Measurements from ENCODE around the gene GREB1L.

The GREB1L gene

GRCh38 chr18:21293479-21293878, 51.4 kb downstream of the GREB1L start:
- no peaks in the 10 kb centered on the region for H3K36me3 ChIP-seq
- H3K4me3 ChIP-seq (ENCODE audit: low read depth, low read length): no peak overlapping the region
- no peak for TF ChIP-seq CTCF (IDR thresholded peaks at IDR 0.05; ENCODE audit: low read depth, low read length)
- H3K9me3 ChIP-seq: no peaks in the 10 kb centered on the region
- no peaks in the 10 kb centered on the region for H3K4me1 ChIP-seq
- no peak for DNase-seq
- H3K27me3 ChIP-seq: no peaks in the 10 kb centered on the region

GRCh38 chr18:21295101-21295500, 53.1 kb downstream of the GREB1L start:
- DNase-seq: no peak
- Histone ChIP-seq H3K4me1 (no peaks in the 10 kb centered on the region), H3K4me3 (ENCODE audit: low read depth, low read length) (no peak overlapping the region), H3K36me3 (no peaks in the 10 kb centered on the region), H3K27me3 (no peaks in the 10 kb centered on the region), H3K9me3 (no peaks in the 10 kb centered on the region)
- no peak for TF ChIP-seq CTCF (IDR thresholded peaks at IDR 0.05; ENCODE audit: low read depth, low read length)

GRCh38 chr18:21296045-21296444, 54.0 kb downstream of the GREB1L start:
- Histone ChIP-seq H3K27me3 (no peaks in the 10 kb centered on the region), H3K4me1 (no peaks in the 10 kb centered on the region), H3K36me3 (no peaks in the 10 kb centered on the region), H3K9me3 (no peaks in the 10 kb centered on the region), H3K4me3 (ENCODE audit: low read depth, low read length) (no peak overlapping the region)
- no peak for DNase-seq
- TF ChIP-seq CTCF (IDR thresholded peaks at IDR 0.05; ENCODE audit: low read depth, low read length): no peak

- TF ChIP-seq CTCF (IDR thresholded peaks at IDR 0.05; ENCODE audit: low read depth, low read length): no peak
These were observed 56.3 kb downstream of the GREB1L start for GRCh38 chr18:21298351-21298750.

GRCh38 chr18:21300035-21300907, 58.2 kb downstream of the GREB1L start:
- Histone ChIP-seq H3K36me3 (no peaks in the 10 kb centered on the region), H3K9me3 (no peaks in the 10 kb centered on the region), H3K4me3 (ENCODE audit: low read depth, low read length) (no peak overlapping the region), H3K4me1 (no peaks in the 10 kb centered on the region), H3K27me3 (no peaks in the 10 kb centered on the region)
- TF ChIP-seq CTCF (IDR thresholded peaks at IDR 0.05; ENCODE audit: low read depth, low read length): no peak
- DNase-seq: no peak

More at GRCh38 chr18:21298351-21298750, 56.3 kb downstream of the GREB1L start:
- no peaks in the 10 kb centered on the region for H3K36me3 ChIP-seq
- no peaks in the 10 kb centered on the region for H3K27me3 ChIP-seq
- no peak for DNase-seq
- no peak overlapping the region for H3K4me3 ChIP-seq (ENCODE audit: low read depth, low read length)
- no peaks in the 10 kb centered on the region for H3K9me3 ChIP-seq
- no peaks in the 10 kb centered on the region for H3K4me1 ChIP-seq

- no peaks in the 10 kb centered on the region for H3K27me3 ChIP-seq
These were observed 58.8 kb downstream of the GREB1L start for GRCh38 chr18:21300908-21301200.

More at GRCh38 chr18:21300908-21301200, 58.8 kb downstream of the GREB1L start:
- DNase-seq: no peak
- H3K36me3 ChIP-seq: no peaks in the 10 kb centered on the region
- H3K4me3 ChIP-seq (ENCODE audit: low read depth, low read length): no peak overlapping the region
- no peaks in the 10 kb centered on the region for H3K4me1 ChIP-seq
- no peak for TF ChIP-seq CTCF (IDR thresholded peaks at IDR 0.05; ENCODE audit: low read depth, low read length)
- H3K9me3 ChIP-seq: no peaks in the 10 kb centered on the region

Measured in BE2C (cell line).